Superior temporal gyrus (tissue), 1 donor: ENCODE measurements around the gene ATP8A2.
"Not testable (repeated sequence)": the region's sequence is repeated elsewhere in the genome, so short reads cannot be mapped to it uniquely, and the experiment has no call there.

Experiments used
- DNase-seq: peaks from one replicate; pipeline ENCODE4 v3.0.0-alpha.2; 2016; ENCODE audit errors: extremely low spot score

ATP8A2 gene

DNA sequence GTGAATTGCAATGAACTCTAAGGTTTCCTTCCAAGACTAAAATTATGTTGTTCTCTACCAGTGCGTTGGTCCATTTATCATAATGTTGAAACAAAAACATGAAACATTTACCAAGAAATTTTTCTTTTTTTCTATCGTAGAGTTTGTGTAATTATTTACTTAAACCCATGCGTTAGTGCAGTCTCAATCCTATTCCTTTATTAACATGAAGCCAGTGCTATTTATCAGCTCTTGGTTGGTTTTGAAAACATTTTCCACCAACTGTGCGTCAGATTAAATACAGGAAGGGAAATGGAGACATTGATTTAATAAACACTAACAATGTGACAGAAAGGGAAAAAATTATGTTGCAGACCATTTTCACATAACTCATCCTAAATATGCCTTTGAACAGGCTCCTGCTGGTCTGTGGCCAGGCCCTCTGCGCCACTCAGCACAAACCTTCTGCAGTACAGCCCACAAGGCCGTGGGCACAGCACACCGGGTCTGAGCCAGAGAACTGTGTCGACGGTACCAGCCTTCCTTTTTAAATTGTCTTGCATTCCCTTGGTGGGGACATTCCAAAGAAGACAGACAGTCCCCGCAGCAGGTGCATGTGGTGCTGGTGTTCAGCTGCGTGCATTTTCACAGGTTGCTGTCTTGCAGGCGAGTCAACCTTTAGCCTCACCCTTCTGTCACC lies 544.2 kb downstream of the ATP8A2 start:
- no peak for DNase-seq

DNA sequence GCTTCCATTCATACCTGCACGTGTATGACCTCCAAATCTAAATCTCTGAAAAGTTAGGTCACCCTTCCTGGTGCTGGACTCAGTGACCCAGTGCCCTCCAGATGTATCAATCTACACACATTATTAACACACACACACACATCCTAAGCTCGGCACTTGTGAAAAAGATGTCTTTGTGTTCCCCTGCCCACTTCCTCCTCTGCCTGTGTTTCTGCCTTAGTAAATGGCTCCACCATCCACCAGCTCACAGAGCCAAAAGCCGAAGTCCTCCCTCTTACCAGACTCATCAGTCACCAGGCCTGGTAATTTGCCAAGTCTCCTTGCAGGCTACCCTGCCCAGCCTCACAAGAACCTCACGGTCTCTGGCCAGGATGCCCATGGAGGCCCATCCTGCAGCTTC lies 548.5 kb downstream of the ATP8A2 start:
- DNase-seq, result no peak

GRCh38 chr13:25920931-25921330 lies 549.2 kb downstream of the ATP8A2 start:
- no peak for DNase-seq

- no peak for DNase-seq
Measured at GRCh38 chr13:25922376-25922775, 550.6 kb downstream of the ATP8A2 start.

DNA sequence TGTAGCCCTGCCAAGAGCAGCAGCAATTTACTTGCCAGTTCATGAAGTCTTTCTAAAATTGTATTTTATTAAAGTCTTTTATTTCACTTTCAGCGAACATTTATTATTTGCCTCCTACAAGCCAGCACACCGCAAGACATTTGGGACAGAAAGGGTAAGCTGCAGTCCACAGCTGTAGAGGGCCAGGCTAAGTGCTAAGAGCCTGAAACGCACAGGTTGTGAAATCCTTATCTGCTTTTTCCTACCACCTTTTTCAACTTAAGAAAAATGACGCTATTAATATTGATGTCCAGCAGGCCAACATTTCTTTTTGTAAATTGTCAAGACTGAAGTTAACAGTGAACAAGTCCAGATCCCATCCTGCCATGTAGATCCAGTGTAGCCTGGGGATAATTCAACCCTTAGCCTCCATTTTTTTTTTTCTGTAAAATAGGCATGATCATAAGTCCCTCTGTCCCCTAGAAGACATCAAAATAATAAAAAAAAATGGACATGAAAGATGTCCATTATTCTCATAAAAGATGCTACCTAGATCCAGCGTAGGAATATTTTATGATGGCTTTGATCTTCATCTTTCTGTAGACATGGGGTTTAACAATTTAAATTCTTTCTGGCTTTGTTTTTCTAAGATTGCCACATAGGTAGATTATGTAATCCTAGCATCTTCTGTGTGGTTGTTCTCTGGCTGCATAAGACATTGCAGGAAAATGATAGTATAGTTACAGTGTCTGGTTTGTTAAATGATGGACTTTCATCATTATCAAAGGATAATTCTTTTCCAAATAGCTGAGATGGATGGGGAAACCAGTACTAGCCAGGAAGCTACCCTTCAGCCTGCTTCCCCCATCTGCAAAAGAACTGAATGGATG lies 551.7 kb downstream of the ATP8A2 start:
- no peak for DNase-seq

GRCh38 chr13:25927363-25927762 lies 555.6 kb downstream of the ATP8A2 start:
- no peak for DNase-seq

GRCh38 chr13:25927932-25928331 lies 556.2 kb downstream of the ATP8A2 start:
- DNase-seq, result no peak

DNA sequence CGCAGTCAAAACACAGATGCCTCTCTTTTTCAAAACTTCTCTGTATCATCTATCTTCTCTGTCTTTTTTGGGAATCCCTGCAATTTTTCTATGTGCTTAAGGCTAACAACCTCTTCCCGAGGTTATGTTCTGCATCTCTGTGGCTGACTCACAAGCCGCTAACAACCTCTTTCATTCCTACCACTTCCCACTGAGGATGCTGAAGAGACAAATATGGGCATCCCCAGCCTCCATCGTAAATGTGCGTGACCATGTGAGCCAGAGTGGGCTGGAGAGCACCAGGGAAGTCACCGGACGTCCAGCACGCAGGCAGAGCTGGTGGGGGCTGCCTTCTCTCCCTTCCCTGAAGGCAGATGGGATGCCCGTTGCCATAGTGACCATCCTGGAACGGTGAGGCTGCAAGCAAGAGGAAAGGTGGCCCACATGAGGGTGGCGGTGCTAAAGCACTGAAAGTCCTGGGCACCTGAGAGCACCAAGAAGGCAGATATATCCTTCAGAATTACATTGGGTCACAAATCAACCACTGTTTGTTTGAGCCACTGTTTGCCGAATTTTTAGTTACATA lies 557.2 kb downstream of the ATP8A2 start:
- no peak for DNase-seq

- no peak for DNase-seq
Measured at GRCh38 chr13:25929816-25930215, 558.0 kb downstream of the ATP8A2 start.

DNA sequence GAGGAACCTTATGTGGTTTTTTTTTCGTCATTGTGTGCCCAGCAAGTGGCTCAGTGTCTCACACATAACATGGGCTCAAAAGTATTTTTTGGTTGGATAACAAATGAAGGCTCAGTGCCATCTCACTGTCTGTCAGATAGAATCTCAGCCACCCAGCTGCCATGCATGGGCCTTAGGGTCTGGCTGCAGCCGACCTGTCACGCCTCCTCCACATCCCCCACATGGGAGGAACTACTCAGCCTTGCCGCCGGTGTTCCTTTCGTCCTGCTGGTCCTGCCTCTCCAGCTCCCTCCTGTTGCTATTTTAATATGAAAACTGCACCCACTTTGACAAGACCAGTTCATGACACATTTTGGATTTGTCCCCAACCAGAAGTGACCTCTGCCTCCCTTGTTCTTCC lies 558.9 kb downstream of the ATP8A2 start:
- no peak for DNase-seq

GRCh38 chr13:25932365-25932764 lies 560.6 kb downstream of the ATP8A2 start:
- DNase-seq, result no peak

DNA sequence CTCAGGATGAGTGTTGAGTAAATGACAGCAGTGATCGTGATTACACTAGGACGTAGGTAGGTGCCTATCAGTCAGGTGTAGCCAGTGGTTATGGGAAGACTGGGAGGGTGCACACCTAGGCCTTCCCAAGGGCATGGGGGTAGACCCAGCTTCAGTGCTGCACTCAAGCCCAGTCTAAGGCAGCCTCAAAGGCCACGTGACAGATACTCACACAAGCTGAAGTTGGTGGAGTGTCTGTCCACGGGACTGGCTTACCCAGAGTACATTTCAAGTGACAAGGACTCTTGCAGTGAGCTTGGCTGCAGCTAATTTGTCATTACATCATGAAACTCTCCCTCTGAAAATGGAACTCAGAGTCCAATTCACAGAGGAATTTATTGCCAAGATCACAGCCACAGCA lies 561.7 kb downstream of the ATP8A2 start:
- no peak for DNase-seq

- no peak for DNase-seq
Measured at GRCh38 chr13:25934127-25934526, 562.4 kb downstream of the ATP8A2 start.

DNA sequence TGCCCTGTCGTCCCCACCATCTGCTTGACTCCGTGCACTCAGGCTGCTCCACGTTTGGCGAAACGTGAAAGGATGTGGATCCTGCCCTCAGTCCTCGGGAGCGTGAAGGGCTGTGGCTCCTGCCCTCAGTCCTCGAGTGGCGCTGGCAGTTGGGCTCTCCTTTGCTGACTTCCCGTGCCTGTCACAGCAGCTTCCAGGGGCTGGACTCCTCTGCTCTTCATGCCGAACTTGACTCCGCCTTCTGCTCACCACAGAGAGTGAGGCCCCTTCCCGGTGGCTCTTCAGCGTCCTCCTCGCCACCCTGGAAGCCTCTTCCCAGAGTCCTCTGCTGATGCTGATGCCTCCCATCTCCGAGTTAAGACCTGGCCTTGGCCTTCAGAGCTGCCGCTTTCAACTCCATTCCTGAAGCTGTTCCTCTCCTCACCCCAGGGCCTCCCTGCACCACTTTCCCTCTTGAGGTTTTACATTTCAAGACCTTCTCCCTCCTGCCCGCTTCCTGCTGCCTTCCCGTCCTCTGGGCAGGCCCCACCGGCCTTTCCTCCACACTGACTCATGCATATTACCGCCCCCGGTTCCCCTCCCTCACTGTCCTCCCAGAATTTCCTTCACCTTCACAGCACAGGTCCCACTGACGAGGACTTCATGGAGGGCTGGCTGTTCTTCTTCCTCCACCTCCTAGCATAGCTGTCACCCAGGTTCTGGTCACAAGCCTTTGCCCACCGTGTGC lies 568.4 kb downstream of the ATP8A2 start:
- no peak for DNase-seq

GRCh38 chr13:25943081-25943480 lies 571.3 kb downstream of the ATP8A2 start:
- no peak for DNase-seq

DNA sequence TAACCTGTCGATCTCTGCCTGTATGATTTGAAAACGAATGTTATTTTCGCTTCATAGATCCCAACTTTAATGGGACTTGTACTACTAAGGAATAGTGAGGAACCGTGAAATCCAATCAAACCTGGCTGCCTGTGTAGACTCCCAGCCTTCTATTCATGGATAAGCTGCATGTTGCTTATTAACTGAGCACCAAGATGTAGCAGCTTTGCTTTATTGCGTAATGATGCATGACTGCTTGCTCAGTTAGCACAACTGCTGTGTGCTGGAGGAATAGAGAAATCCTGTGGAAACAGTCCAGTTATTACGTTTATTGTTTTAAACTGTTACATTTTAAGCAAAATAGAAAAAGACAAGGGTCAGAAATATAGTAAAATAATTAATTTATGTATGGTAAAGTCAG lies 571.9 kb downstream of the ATP8A2 start:
- no peak for DNase-seq

DNA sequence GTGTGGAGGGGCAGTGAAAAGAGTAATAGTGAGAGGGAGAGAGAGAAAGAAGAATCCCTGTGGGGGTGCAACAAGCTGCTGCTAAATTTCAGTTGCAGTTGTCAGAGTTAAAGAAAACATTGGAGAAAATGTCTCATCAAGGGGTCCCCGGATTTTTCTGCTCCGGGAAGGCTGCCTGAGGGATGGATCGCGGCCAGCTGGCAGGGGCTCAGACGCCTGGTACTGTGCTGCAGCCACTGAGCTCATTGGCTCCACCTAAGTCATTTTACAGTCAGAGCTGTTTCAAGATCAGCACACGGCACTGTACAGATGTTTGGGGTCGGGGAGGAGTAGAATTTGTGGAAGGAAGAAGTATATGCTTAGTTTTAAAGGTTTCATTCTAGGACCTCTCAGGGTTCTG lies 573.8 kb downstream of the ATP8A2 start:
- DNase-seq, result no peak

GRCh38 chr13:25946321-25946720 lies 574.5 kb downstream of the ATP8A2 start:
- no peak for DNase-seq

DNA sequence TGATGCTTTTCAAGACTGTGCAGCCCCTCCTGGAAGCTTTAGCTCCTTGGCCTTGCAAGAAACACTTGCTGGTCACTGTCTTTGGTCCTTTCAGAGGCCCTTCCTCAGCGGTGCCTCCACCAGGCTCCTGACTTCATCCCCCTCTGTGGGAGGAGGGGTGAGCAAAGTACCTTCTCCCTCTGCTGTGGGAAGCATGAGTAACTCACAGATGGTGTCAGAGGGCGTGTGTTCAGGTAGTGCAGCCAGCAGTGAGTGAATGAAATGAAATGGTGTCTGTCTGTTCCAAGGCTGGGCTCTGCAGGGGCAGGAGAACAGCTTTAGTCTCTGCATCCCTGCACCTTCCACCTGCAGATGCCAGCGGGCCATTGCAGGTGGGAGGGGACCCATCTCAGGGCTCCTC lies 577.1 kb downstream of the ATP8A2 start:
- DNase-seq, result no peak

DNA sequence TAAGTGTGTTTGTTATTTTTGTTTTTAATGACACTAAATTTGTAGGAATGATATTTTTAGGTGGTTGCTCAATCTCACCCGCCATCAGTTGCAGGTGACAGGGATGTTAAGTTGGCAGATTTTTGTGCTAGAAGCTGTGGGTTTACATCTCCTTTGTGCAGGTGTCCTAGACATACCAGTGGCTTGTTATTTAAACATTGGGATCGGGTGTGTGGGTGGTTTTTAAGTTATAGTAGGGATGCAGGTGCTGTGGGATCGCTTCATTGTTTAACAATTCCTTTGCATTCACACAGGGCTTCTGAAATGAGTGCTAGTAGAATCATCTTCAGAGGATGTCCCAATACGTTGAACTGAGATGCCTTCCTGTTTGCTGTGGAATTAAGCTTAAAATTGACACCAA lies 580.1 kb downstream of the ATP8A2 start:
- DNase-seq, result no peak

DNA sequence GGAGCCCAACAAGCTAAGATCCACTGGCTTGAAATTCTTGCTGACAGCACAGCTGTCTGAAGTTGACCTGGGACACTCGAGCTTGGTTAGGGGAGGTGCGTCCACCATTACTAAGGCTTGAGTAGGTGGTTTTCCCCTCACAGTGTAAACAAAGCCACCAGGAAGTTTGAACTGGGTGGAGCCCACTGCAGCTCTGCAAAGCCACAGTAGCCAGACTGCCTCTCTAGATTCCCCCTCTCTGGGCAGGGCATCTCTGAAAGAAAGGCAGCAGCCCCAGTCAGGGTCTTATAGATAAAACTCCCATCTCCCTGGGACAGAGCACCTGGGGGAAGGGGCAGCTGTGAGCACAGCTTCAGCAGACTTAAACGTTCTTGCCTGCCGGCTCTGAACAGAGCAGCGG lies 582.3 kb downstream of the ATP8A2 start:
- DNase-seq, result not testable (repeated sequence)

GRCh38 chr13:25954943-25955342 lies 583.2 kb downstream of the ATP8A2 start:
- not testable (repeated sequence) for DNase-seq
